ENCODE measurements around the gene GABBR2. TPM values are rescaled to one million over a fixed set of nuclear protein-coding genes. Genes with fewer than 3 reads are reported as not detected.

GABBR2 gene
- total RNA-seq, 2 experiments from 2014 or later = not detected

DNA sequence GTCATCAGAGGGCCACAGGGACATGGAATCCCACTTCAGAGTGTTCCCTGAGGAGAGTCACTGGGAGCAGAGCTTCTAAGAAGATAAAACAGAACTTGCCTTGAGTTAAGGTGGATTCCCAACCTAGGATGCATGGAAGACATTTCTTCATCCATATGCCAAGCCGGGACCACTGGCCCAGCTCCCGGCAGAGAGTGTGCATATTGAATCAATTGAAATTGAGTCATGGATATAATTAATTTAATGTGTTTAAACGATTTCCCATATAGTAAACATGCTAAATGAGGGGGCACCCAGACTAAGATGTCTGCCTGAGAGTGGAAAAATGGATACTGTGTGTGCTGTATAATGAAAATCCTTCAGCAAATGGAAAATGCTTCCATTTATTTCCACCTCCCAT lies 258.9 kb downstream of the GABBR2 start:
- intact Hi-C loops (cut with micrococcal nuclease; ENCODE audit: unreplicated experiment) = no loop called here
- H3K4me3 ChIP-seq (ENCODE audit: low read depth, low read length, poor library complexity, severe bottlenecking) = no peak overlapping the region
- CTCF ChIA-PET (ENCODE audit: unreplicated experiment) = no interaction called here
- no peak overlapping the region for H2AFZ ChIP-seq (ENCODE audit: low read length)
- H3K4me2 ChIP-seq (ENCODE audit: low read length) = no peak overlapping the region
- POLR2A ChIA-PET = interaction anchor here (0.6 to 1.2 kb wide), 3 partner anchors 9 to 43 kb away, joined by 3 to 7 read pairs (median 4); no protein-coding TSS in a partner anchor
- no peaks in the 10 kb centered on the region for H3K36me3 ChIP-seq (ENCODE audit: insufficient read depth, low read length)
- TF ChIP-seq EZH2phosphoT487 (IDR thresholded peaks at IDR 0.05; ENCODE audit: borderline replicate concordance, low read depth, low read length) = no peak
- TF ChIP-seq, protein P1, sequence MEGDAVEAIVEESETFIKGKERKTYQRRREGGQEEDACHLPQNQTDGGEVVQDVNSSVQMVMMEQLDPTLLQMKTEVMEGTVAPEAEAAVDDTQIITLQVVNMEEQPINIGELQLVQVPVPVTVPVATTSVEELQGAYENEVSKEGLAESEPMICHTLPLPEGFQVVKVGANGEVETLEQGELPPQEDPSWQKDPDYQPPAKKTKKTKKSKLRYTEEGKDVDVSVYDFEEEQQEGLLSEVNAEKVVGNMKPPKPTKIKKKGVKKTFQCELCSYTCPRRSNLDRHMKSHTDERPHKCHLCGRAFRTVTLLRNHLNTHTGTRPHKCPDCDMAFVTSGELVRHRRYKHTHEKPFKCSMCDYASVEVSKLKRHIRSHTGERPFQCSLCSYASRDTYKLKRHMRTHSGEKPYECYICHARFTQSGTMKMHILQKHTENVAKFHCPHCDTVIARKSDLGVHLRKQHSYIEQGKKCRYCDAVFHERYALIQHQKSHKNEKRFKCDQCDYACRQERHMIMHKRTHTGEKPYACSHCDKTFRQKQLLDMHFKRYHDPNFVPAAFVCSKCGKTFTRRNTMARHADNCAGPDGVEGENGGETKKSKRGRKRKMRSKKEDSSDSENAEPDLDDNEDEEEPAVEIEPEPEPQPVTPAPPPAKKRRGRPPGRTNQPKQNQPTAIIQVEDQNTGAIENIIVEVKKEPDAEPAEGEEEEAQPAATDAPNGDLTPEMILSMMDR (conservative IDR thresholded peaks at IDR 0.05; ENCODE audit: low read length) = no peak
- no peak for DNase-seq (ENCODE audit: low spot score)
- no TSS peak for BruUV-seq (replicated peaks)
- H3K9me2 ChIP-seq (ENCODE audit: insufficient read depth, low read length) = no peaks in the 10 kb centered on the region
- no peak overlapping the region for H3K27ac ChIP-seq (ENCODE audit: low read depth, low read length, poor library complexity, severe bottlenecking)
- H3K79me2 ChIP-seq (ENCODE audit: insufficient read depth, low read depth, low read length) = no peaks in the 10 kb centered on the region
- H3K9me3 ChIP-seq (ENCODE audit: low read length) = no peaks in the 10 kb centered on the region
- no peaks in the 10 kb centered on the region for H4K20me1 ChIP-seq (ENCODE audit: insufficient read depth, low read length)
- H3K4me1 ChIP-seq (ENCODE audit: insufficient read depth, low read length, poor library complexity, severe bottlenecking) = no peaks in the 10 kb centered on the region

DNA sequence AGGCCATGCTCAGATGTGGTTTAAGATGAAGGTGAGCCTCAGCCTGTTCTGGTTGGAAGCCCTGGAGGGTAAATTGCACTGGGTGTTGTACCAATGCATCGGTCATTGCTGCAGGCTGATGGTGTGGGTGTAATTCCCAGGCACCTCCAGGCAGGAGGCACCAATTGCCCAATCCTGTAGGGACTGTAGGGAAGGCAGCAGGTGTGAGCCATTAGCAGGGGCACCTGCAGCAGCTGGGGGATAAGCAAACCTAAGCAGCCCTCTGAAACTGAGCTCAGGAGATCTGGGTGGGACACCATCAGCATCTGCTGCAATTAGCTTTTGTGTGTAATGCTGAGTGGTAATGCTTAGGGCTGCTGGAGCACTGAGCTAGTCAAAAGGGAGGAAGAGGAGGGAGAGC lies 263.2 kb downstream of the GABBR2 start:
- H3K79me2 ChIP-seq (ENCODE audit: insufficient read depth, low read depth, low read length) = no peaks in the 10 kb centered on the region
- CTCF ChIA-PET (ENCODE audit: unreplicated experiment) = no interaction called here
- TF ChIP-seq, protein P1 (conservative IDR thresholded peaks at IDR 0.05; ENCODE audit: low read length) = no peak
- no peak for TF ChIP-seq EZH2phosphoT487 (IDR thresholded peaks at IDR 0.05; ENCODE audit: borderline replicate concordance, low read depth, low read length)
- no peak overlapping the region for H3K4me2 ChIP-seq (ENCODE audit: low read length)
- H3K4me3 ChIP-seq (ENCODE audit: low read depth, low read length, poor library complexity, severe bottlenecking) = no peak overlapping the region
- H3K36me3 ChIP-seq (ENCODE audit: insufficient read depth, low read length) = no peaks in the 10 kb centered on the region
- no peaks in the 10 kb centered on the region for H3K9me3 ChIP-seq (ENCODE audit: low read length)
- H3K4me1 ChIP-seq (ENCODE audit: insufficient read depth, low read length, poor library complexity, severe bottlenecking) = no peaks in the 10 kb centered on the region
- POLR2A ChIA-PET = no interaction called here
- H4K20me1 ChIP-seq (ENCODE audit: insufficient read depth, low read length) = no peaks in the 10 kb centered on the region
- no peaks in the 10 kb centered on the region for H3K9me2 ChIP-seq (ENCODE audit: insufficient read depth, low read length)
- no peak overlapping the region for H3K27ac ChIP-seq (ENCODE audit: low read depth, low read length, poor library complexity, severe bottlenecking)
- no peak overlapping the region for H2AFZ ChIP-seq (ENCODE audit: low read length)
- DNase-seq (ENCODE audit: low spot score) = no peak
- intact Hi-C loops (cut with micrococcal nuclease; ENCODE audit: unreplicated experiment) = no loop called here
- no TSS peak for BruUV-seq (replicated peaks)

DNA sequence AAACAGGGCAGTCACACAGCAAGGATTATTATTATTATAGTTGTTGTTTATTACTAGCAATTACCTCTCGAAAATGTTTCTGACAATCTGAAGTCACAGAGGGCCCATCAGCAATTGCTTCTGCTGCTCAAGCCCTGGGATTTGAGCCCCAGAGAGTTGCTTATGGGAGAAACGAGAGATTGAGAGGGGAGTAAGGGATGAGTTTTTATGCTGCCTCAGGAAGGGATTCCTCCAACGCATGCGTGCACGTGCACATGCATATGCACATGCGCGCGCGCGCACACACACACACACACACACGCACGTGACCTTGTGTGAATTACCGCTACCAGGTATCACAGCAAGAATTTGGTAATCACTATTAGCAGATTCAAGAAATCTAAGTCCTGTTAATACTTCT lies 264.1 kb downstream of the GABBR2 start:
- BruUV-seq (replicated peaks) = no TSS peak
- Histone ChIP-seq H4K20me1 (ENCODE audit: insufficient read depth, low read length) (no peaks in the 10 kb centered on the region), H3K9me3 (ENCODE audit: low read length) (no peaks in the 10 kb centered on the region), H3K79me2 (ENCODE audit: insufficient read depth, low read depth, low read length) (no peaks in the 10 kb centered on the region), H3K36me3 (ENCODE audit: insufficient read depth, low read length) (no peaks in the 10 kb centered on the region), H2AFZ (ENCODE audit: low read length) (no peak overlapping the region), H3K4me1 (ENCODE audit: insufficient read depth, low read length, poor library complexity, severe bottlenecking) (no peaks in the 10 kb centered on the region), H3K27ac (ENCODE audit: low read depth, low read length, poor library complexity, severe bottlenecking) (no peak overlapping the region), H3K4me2 (ENCODE audit: low read length) (no peak overlapping the region), H3K9me2 (ENCODE audit: insufficient read depth, low read length) (no peaks in the 10 kb centered on the region), H3K4me3 (ENCODE audit: low read depth, low read length, poor library complexity, severe bottlenecking) (no peak overlapping the region)
- CTCF ChIA-PET (ENCODE audit: unreplicated experiment) = no interaction called here
- DNase-seq (ENCODE audit: low spot score) = no peak
- POLR2A ChIA-PET = no interaction called here
- no peak for TF ChIP-seq EZH2phosphoT487 (IDR thresholded peaks at IDR 0.05; ENCODE audit: borderline replicate concordance, low read depth, low read length)
- TF ChIP-seq, protein P1 (conservative IDR thresholded peaks at IDR 0.05; ENCODE audit: low read length) = no peak
- intact Hi-C loops (cut with micrococcal nuclease; ENCODE audit: unreplicated experiment) = no loop called here
